Esophagus muscularis mucosa (tissue), 4 donors: Measurements from ENCODE around the gene TBC1D5. TPM values are rescaled to one million over a fixed set of nuclear protein-coding genes. Genes with fewer than 3 reads are reported as not detected.

ENCODE experiments used
- DNase-seq: peaks from one replicate; pipeline ENCODE4 v3.0.0-alpha.2; 2017; ENCODE audit errors: extremely low spot score
- H3K27ac ChIP-seq, 4 donors: fragments of 200-600 bp; sonication (generic); replicated peaks in 1 of 4; 1 replicate in 3 of 4; 2 replicates in 1 of 4; pipeline ENCODE4 v1.5.1; 2016 to 2019; ENCODE audit warnings: mild to moderate bottlenecking in 1 of 4
- H3K27me3 ChIP-seq, 4 donors: fragments of 200-600 bp; sonication (generic); one replicate each; pipeline versions ENCODE4 v1.5.1 to v1.6.0; 2016 to 2019
- H3K36me3 ChIP-seq, 4 donors: fragments of 200-600 bp; sonication (generic); one replicate each; pipeline ENCODE4 v1.5.1; 2016 to 2019
- H3K4me1 ChIP-seq, 4 donors: fragments of 200-600 bp; sonication (generic); one replicate each; pipeline ENCODE4 v1.5.1; 2016 to 2019
- H3K4me3 ChIP-seq, 4 donors: fragments of 200-600 bp; sonication (generic); 1 replicate in 2 of 4; 2 replicates in 2 of 4; pipeline ENCODE4 v1.5.1; 2016 to 2019; ENCODE audit warnings: mild to moderate bottlenecking in 4 of 4, moderate library complexity in 1 of 4
- H3K9me3 ChIP-seq, 4 donors: fragments of 200-600 bp; sonication (generic); 1 replicate in 3 of 4; 2 replicates in 1 of 4; pipeline ENCODE4 v1.5.1; 2016 to 2019
- EP300 ChIP-seq: sonication (generic); formaldehyde crosslinking; IDR thresholded peaks from one replicate; pipeline ENCODE4 v1.6.1; 2017; ENCODE audit warnings: antibody characterized with exemption
- POLR2A ChIP-seq: fragments of 450-650 bp; IDR thresholded peaks from one replicate; pipeline ENCODE4 v1.6.1; 2017; ENCODE audit warnings: antibody characterized with exemption, moderate library complexity, mild to moderate bottlenecking, low read depth
- POLR2AphosphoS5 ChIP-seq, 2 donors: sonication (generic); formaldehyde crosslinking; IDR thresholded peaks; one replicate each; pipeline ENCODE4 v1.6.1; 2017; ENCODE audit warnings: antibody characterized with exemption in 2 of 2
- WGBS: methylation state at CpG from one replicate; pipeline ENCODE4 v1.1.5; 2018; 5-methylcytosine and 5-hydroxymethylcytosine counted together
- intact Hi-C: fragments of 100-400 bp; cut with DNase I; formaldehyde crosslinking; loops from one replicate; pipeline ENCODE4 v1.15.1; 2023
- total RNA-seq, 4 donors: library from RNA; depleted of rRNA; stranded (reverse); fragments of >200 nt; gene quantifications; one replicate each; pipeline versions ENCODE4 v1.1.0 to v1.2.1, GENCODE V29; 2016
- TF ChIP-seq, protein P1 (sequence below), 3 experiments: fragments of 200-600 bp in 2 of 3; fragments of 450-650 bp in 1 of 3; sonication (generic) in 2 of 3; IDR thresholded peaks; one replicate each; pipeline ENCODE4 v1.5.1; 2017 to 2019; ENCODE audit warnings: antibody characterized with exemption in 3 of 3, mild to moderate bottlenecking in 2 of 3, moderate library complexity in 1 of 3

Gene TBC1D5
- total RNA-seq, 4 donors from 2014 or later: 54.0 to 83.1 (median 63.6) TPM

DNA sequence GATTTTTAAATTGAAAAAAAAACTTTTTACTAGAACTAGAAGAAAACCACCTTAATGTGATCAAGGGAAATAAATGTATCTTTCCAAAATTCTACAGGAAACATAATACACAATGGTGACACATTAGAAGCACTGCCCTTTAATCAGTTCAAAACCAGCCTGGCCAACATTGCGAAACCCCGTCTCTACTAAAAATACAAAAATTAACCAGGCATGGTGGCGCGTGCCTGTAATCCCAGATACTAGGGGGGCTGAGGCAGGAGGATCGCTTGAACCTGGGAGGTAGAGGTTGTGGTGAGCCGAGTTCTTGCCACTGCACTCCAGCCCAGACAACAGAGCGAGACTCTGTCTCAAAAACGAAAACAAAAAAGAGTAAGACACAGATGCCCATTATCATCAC is 134.5 kb downstream of the TBC1D5 start:
- DNase-seq: no peak
- intact Hi-C loops: no loop called here
- WGBS: 90% methylated on average over 8 of the region's 8 CpGs
- H3K4me1 ChIP-seq: no peaks in the 10 kb centered on the region
- no peaks in the 10 kb centered on the region for H3K9me3 ChIP-seq
- no peaks in the 10 kb centered on the region for H3K36me3 ChIP-seq
- TF ChIP-seq POLR2A: no peak
- TF ChIP-seq, protein P1, sequence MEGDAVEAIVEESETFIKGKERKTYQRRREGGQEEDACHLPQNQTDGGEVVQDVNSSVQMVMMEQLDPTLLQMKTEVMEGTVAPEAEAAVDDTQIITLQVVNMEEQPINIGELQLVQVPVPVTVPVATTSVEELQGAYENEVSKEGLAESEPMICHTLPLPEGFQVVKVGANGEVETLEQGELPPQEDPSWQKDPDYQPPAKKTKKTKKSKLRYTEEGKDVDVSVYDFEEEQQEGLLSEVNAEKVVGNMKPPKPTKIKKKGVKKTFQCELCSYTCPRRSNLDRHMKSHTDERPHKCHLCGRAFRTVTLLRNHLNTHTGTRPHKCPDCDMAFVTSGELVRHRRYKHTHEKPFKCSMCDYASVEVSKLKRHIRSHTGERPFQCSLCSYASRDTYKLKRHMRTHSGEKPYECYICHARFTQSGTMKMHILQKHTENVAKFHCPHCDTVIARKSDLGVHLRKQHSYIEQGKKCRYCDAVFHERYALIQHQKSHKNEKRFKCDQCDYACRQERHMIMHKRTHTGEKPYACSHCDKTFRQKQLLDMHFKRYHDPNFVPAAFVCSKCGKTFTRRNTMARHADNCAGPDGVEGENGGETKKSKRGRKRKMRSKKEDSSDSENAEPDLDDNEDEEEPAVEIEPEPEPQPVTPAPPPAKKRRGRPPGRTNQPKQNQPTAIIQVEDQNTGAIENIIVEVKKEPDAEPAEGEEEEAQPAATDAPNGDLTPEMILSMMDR (IDR thresholded peaks at IDR 0.05): no peak
- TF ChIP-seq POLR2AphosphoS5 (IDR thresholded peaks at IDR 0.05): no peak
- no peak for TF ChIP-seq EP300
- no peaks in the 10 kb centered on the region for H3K27me3 ChIP-seq
- no peak overlapping the region for H3K27ac ChIP-seq
- H3K4me3 ChIP-seq: no peak overlapping the region

DNA sequence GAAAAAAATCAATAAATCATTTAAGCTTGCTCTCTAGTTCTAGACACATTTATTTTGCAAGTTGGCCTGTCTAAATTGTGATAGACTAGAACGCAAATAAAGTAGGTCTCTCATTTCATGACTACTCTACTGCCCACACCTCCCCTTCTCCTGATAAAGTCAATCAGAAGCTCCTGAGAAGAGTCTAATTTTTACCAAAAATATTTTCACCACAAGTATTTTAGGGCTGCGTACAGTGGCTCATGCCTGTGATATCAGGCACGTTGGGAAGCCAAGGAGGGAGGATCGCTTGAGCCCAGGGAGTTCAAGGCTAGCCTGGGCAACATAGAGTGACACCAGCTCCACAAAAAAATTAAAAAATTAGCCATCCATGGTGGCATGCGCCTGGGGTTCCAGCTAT is 136.5 kb downstream of the TBC1D5 start:
- WGBS: 97% methylated on average over 5 of the region's 5 CpGs
- intact Hi-C loops: no loop called here
- H3K27ac ChIP-seq: no peak overlapping the region
- H3K9me3 ChIP-seq: no peaks in the 10 kb centered on the region
- no peak overlapping the region for H3K4me3 ChIP-seq
- H3K36me3 ChIP-seq: no peaks in the 10 kb centered on the region
- no peaks in the 10 kb centered on the region for H3K27me3 ChIP-seq
- DNase-seq: no peak
- TF ChIP-seq POLR2A (no peak), EP300 (no peak), POLR2AphosphoS5 (IDR thresholded peaks at IDR 0.05) (no peak)
- TF ChIP-seq, protein P1 (IDR thresholded peaks at IDR 0.05): no peak
- no peaks in the 10 kb centered on the region for H3K4me1 ChIP-seq

DNA sequence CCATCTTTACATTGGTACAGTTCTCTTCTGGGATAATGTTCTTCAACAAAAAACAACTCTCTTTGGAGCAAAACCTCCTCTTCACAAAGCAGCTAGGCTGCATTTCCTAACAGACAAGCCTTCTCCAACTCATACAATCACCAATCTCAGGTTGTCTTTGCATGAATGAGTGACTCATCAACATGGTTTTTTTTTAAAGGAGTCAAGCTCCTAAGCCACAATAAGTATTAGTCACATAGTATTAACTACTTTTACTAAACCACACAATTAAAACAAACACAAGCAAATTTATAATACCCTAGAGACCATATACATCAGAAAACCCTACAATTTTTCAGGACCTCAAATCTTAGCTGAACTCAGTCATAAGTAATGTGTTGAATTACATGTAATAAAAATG is 137.4 kb downstream of the TBC1D5 start:
- intact Hi-C loops: no loop called here
- no peak overlapping the region for H3K27ac ChIP-seq

DNA sequence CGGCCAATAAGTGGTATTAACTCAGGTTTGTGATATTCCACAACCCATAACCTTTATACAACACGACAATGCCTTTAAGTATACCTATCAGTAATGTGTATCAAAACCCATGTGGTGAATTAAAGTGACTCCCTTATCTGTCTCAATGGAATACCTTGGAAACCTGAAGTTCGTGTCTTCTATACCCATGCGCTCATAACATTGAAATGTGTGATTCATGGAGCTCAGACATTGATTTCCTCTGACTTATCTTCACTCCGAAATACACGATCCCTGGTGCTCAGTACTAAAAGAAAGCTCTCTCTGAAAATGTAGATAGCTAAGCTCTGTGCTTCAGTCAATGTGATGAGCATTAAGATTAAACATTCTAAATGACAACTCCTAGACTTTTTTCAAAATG is 140.3 kb downstream of the TBC1D5 start:
- H3K4me1 ChIP-seq: no peaks in the 10 kb centered on the region
- no peaks in the 10 kb centered on the region for H3K27me3 ChIP-seq
- 98% methylated on average over 6 of the region's 6 CpGs for WGBS
- no peak overlapping the region for H3K27ac ChIP-seq
- DNase-seq: no peak
- H3K36me3 ChIP-seq: no peaks in the 10 kb centered on the region
- no peak for TF ChIP-seq POLR2AphosphoS5 (IDR thresholded peaks at IDR 0.05)
- no peak for TF ChIP-seq POLR2A
- TF ChIP-seq EP300: no peak
- TF ChIP-seq, protein P1 (IDR thresholded peaks at IDR 0.05): no peak
- H3K9me3 ChIP-seq: peaks cover 0 to 9% (median 4%) of the 10 kb centered on the region in 4 donors
- intact Hi-C loops: no loop called here
- H3K4me3 ChIP-seq: no peak overlapping the region

More for the DNA sequence above, 137.4 kb downstream of the TBC1D5 start:
- Histone ChIP-seq H3K4me1 (no peaks in the 10 kb centered on the region), H3K27me3 (no peaks in the 10 kb centered on the region), H3K36me3 (no peaks in the 10 kb centered on the region), H3K9me3 (no peaks in the 10 kb centered on the region), H3K4me3 (no peak overlapping the region)
- no peak for TF ChIP-seq POLR2A
- no peak for TF ChIP-seq POLR2AphosphoS5 (IDR thresholded peaks at IDR 0.05)
- no peak for TF ChIP-seq EP300
- TF ChIP-seq, protein P1 (IDR thresholded peaks at IDR 0.05): no peak
- no peak for DNase-seq

DNA sequence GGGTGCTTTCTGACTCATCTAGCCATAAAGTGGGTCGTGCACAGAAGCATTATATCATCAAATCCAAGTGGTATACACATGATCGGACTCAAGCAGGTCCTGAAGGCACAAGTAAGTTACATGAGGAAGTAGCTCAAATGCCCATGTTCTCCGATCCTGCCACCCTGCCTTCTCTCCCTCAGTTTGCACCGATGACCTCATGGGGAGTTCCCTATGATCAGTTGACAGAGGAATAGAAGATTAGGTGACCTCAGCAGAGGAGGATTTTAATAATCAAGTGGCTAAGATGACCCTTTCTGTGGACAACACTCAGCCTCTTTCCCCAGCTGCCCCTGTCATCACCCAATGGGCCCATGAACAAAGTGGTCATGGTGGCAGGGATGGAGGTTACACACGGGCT is 149.5 kb downstream of the TBC1D5 start:
- TF ChIP-seq EP300 (no peak), POLR2AphosphoS5 (IDR thresholded peaks at IDR 0.05) (no peak), POLR2A (no peak)
- TF ChIP-seq, protein P1 (IDR thresholded peaks at IDR 0.05): no peak
- intact Hi-C loops: no loop called here
- WGBS: 96% methylated on average over 4 of the region's 5 CpGs
- Histone ChIP-seq H3K4me1 (no peaks in the 10 kb centered on the region), H3K27ac (no peak overlapping the region), H3K27me3 (no peaks in the 10 kb centered on the region), H3K9me3 (peaks cover 0 to 19% (median 10%) of the 10 kb centered on the region in 4 donors), H3K36me3 (peaks cover 0 to 8% (median 0%) of the 10 kb centered on the region in 4 donors), H3K4me3 (no peak overlapping the region)
- no peak for DNase-seq
